GM10266 (cell line): Measurements from ENCODE around the gene KRTAP3-2.
"Not testable (repeated sequence)": the region's sequence is repeated elsewhere in the genome, so short reads cannot be mapped to it uniquely, and the experiment has no call there.

Experiments
- DNase-seq: peaks from one replicate; pipeline ENCODE4 v3.0.0; 2012; ENCODE audit errors: extremely low spot score
- TF ChIP-seq, protein P1 (sequence below): IDR thresholded peaks from 2 replicates; pipeline ENCODE4 v1.5.1; 2012; ENCODE audit warnings: mild to moderate bottlenecking, low read depth; ENCODE audit not compliant: control insufficient read depth, insufficient read depth; ENCODE audit errors: missing control alignments

The KRTAP3-2 gene

DNA sequence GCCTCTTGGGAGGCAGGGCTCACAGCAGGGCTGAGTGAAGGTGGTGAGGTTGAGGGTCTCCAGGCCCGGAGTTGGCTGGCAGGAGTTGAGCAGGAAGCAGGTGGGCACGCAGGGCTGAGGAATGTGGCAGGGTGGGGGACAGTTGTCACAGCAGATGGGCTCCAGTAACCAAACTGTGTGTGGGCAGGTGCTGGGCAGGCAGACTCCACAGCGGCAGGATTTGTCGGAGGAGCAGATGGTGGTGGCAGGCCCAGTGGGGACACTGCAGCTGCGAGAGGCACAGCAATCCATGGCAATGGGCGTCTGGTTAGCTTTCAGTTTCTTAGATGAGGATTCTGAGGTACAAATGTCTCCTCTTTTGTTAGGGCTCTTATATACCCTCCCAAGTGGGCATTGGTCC, at the start of gene KRTAP3-2:
Gene KRTAP3-2 (minus strand): TSS at position 344 of the 400 bp plus-strand sequence. CDS start 53 bp downstream, at position 291.
- not testable (repeated sequence) for DNase-seq

DNA sequence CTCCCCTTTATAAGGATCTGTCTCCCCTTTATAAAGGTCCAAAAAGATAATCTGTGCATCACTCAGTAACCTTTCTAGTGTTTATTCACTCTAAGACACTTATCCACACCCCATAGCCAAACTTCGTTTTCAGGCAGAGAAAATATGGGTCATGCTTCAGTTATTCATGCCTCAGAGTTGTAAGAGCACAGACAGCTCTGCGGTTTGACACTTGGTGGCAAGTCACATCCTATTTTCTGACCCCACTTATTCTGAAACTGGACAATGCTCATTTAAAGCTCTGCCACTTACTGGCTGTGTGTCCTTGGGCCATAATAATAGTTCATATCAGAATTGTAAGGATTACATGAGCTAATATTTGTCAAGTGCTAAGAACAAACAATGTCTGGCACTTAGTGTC, 49.4 kb upstream of the KRTAP3-2 start:
- no peak for DNase-seq
- TF ChIP-seq, protein P1, sequence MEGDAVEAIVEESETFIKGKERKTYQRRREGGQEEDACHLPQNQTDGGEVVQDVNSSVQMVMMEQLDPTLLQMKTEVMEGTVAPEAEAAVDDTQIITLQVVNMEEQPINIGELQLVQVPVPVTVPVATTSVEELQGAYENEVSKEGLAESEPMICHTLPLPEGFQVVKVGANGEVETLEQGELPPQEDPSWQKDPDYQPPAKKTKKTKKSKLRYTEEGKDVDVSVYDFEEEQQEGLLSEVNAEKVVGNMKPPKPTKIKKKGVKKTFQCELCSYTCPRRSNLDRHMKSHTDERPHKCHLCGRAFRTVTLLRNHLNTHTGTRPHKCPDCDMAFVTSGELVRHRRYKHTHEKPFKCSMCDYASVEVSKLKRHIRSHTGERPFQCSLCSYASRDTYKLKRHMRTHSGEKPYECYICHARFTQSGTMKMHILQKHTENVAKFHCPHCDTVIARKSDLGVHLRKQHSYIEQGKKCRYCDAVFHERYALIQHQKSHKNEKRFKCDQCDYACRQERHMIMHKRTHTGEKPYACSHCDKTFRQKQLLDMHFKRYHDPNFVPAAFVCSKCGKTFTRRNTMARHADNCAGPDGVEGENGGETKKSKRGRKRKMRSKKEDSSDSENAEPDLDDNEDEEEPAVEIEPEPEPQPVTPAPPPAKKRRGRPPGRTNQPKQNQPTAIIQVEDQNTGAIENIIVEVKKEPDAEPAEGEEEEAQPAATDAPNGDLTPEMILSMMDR: no peak

DNA sequence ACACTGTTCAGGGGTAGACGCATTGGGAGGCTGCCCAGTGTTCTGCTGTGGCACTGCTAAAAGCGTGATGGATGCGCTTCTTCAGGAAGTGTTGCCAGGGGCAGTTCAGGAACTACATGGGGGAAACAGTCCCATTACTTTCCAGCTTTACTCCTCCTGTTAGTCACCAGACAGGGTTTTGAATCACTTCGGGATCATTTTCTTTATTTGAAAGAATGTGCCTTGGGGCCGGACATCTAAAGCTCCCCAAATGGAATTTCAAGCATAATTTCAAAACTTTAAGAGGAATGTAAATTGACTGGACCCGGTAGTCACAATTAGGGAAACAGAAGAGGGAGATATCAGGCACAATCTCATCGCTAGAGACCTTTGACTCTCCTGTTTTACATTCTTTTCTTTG, 48.7 kb upstream of the KRTAP3-2 start:
- no peak for DNase-seq
- TF ChIP-seq, protein P1: no peak

DNA sequence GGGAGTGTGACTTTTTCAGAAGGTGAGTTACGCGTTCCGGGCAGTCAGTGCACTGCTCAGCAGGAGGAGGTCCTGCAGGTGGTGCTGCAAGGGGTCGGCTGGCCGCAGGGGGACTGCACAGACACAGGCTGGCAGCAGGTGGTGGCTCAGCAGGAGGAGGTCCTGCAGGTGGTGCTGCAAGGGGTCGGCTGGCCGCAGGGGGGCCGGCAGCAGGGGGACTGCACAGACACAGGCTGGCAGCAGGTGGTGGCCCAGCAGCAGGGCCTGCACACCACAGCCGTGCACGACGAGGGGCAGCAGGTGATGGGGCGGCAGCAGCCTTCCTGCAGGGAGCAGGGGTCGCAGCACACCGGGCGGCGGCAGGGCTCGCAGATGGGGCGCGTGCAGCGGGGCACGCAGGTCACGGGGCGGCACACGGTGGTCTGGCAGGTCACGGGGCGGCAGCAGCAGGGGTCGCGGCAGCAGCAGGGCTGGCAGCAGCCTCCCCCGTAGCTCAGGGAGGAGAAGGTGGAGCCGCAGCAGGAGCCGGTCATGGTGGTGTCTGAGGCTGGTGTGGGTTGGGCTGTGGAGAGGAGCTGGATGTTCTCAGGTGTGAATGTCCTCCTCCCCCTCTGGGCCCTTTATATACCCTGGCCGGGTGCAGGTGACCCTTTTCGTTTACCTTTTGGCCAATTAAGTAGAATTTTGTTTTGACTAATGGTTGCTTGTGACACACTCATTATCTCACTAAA, 47.2 kb upstream of the KRTAP3-2 start, which contains the start of gene KRTAP2-1:
Gene KRTAP2-1 (minus strand): TSS at position 582 of the 731 bp plus-strand sequence. CDS start 49 bp downstream, at position 533.
- not testable (repeated sequence) for DNase-seq

DNA sequence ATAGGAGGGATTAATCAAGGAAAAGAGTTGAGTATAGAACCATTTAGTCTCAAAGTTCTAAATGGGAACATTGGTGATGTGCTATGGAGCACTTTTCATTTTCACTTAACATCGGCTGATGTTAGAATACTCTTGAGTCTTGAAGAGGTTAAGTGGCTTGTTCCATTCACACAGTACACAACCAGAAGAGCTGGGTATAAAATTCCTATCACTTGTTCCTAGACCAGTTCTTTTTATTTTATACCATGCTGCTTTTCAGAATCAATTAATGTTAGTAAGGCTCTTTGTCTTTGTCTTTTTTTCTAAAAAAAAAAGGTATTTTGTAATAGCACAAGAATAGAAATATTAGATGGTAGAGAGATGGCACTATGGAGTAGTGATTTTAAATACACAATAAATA, 43.2 kb upstream of the KRTAP3-2 start:
- DNase-seq: no peak
- TF ChIP-seq, protein P1: no peak

DNA sequence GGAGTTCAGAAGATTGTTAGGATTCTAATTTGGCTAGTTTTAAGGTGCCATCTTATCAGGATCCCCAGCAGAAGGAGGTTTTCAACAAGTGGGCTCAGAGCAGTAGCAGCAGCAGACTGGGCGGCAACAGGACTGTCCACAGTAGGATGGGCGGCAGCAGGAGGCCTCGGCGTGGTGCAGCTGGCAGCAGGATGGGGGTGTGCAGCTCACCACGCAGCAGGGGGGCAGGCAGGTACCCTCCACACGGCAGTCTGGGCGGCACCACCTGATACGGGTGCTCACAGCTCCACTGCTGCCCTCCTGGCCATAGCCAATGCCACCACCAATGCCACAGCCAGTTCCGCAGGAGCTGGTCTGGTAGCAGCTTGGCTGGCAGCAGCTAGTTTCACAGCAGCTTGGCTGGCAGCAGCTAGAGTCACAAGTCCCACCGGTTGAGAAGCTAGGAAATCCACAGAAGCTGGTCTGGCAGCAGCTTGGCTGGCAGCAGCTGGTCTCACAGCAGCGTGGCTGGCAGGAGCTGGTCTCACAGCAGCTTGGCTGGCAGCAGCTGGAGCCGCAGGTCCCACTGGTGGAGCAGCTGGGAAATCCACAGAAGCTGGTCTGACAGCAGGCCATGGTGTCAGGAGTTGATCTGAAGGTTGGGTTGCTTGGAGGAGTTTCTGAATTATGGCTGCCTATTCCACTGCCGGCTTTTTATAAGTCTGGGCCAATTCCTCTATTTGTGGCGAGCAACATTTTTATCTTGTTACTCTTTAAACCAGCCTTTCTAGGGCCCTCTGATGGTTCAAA, 41.3 kb upstream of the KRTAP3-2 start, which contains the start of gene KRTAP1-1:
Gene KRTAP1-1 (minus strand): TSS at position 668 of the 789 bp plus-strand sequence. CDS start 53 bp downstream, at position 615.
- DNase-seq: not testable (repeated sequence)

DNA sequence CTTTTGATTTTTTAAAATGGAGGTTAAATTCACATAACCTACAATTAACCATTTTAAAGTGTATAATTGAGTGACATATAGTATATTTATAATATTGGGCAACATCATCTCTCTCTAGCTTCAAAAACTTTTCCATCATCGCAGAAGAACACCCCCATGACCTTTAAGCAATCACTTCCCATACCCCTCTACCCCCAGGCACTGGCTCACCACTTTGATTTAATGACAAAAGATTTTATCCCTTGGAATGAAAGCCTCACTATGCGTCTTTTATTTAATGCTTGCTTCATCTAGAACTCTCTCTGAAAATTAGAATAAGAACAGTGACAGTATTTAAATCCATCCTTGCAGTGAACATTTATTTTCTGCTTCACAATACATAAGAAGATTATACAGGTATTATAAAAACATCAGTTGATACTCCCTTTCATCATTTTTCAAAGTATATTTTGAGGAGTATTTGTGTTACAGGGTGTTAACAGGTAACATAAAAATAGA, 38.2 kb upstream of the KRTAP3-2 start:
- DNase-seq: no peak
- TF ChIP-seq, protein P1: no peak

DNA sequence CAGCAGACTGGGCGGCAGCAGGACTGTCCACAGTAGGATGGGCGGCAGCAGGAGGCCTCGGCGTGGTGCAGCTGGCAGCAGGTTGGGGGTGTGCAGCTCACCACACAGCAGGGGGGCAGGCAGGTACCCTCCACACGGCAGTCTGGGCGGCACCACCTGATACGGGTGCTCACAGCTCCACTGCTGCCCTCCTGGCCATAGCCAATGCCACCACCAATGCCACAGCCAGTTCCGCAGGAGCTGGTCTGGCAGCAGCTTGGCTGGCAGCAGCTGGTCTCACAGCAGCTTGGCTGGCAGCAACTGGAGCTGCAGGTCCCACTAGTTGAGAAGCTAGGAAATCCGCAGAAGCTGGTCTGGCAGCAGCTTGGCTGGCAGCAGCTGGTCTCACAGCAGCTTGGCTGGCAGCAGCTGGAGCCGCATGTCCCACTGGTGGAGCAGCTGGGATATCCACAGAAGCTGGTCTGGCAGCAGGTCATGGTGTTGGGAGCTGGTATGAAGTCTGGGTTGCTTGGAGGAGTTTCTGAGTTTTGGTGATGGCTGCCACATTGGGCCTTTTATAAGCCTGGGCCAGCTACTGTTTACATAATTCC, 34.7 kb upstream of the KRTAP3-2 start, which contains the start of gene KRTAP1-3:
Gene KRTAP1-3 (minus strand): TSS at position 529 of the 590 bp plus-strand sequence. CDS start 53 bp downstream, at position 476.
- not testable (repeated sequence) for DNase-seq
